ENCODE data around the gene CDC5L.

CDC5L gene

GRCh38 chr6:44456070-44456965, 68.8 kb downstream of the CDC5L start:
- DNase-seq, result peak; percentile 53

GRCh38 chr6:44456966-44457292, 69.4 kb downstream of the CDC5L start:
- no peak for DNase-seq

- DNase-seq, result no peak
Measured at GRCh38 chr6:44457596-44457995, 70.1 kb downstream of the CDC5L start.

GRCh38 chr6:44458551-44458950, 71.0 kb downstream of the CDC5L start:
- no peak for DNase-seq

DNA sequence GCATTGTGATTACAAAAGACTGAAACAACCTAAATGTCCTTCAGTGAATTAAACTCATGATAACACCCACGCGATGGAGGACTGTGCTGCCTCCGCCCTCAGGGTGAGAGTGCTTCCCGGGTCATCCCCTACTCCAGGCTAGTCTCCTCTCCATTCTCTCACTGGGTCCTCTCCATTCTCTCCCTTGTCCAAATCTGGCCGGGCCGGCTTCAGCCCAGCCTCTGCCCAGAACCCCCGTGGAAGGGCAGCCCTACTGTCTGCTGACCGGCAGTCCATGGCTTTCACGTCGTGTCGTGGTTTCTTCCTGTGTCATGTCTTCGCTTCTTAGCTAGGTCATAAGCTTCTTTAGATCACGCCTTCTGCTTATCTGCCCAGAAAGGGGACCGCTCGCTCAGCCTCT, 74.8 kb downstream of the CDC5L start:
- no peak for DNase-seq

DNA sequence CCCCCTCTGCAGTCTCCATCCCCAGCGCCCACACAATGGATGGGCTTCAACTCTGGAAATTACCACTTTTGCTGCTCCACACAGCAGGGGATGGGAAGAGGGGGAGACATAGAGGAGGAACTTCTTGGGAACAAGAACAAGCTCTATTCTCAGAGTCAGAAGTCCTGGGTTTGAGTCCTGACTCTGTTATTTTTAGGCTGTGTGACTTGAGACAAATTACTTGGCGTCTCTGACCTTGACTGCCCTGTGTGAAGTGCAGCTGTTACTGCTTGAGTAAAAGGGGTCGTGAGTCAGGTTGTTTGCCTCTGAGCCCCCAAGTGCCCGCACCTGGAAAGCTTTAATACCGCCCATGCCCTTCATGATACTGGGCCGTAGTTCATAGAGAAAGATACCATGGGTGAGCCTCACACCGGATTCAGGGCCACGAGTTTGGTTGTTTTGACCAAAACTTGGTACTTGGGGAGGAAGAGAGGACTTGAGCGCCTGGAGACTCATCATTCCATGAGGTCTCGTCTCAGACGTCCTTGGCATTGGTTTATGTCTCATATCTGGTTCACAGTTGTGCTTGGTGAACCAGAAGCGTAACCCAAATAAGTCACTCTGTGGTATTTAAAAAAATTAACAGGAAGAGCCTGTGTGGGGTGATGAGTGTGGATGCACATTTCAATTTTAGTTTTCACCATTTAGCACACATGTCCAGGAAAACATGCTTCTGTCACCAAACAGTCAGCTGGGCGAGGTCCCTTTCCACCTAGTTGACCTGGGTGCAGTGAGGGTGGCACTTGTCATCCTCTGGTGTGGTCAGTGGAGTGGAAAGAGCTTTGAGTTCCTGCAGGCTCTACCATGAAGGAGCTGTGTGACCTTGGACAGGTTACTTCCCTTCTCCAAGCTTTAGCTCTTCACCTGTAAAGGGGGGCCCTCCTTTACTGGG, 75.6 kb downstream of the CDC5L start:
- no peak for DNase-seq

DNA sequence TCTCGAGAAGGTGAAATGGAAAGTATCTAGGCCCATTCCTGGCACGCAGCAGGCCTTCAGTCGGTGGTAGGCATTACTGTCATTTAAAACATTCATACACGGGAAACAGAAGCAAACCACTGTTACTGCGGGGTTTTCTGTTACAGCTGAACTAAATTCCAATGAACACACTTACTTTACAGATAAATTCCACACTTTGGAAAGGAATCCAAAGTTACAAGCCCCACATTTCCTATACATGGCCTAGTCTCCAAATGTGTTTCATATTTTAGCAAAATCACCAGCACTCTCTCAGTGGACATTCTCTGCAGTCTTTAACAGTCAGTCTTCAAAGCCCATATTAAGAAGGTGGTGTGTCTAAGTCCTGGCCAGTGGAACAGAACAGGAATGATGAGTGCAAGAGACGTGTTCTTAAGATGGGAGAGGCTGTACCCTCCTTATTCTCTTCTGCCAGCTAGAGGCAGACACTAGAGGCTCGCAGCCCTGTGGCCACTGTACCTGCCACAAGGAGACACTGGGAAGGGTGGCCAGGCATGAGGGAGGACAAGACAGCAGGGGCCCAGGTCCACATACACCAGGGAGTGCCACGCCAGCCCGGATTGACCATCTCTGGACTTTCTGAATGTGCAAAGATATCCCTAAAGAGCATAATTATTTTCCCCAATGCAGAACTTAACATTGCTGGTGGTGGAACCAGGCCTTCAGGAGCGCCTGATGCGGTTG, 76.4 kb downstream of the CDC5L start:
- no peak for DNase-seq

DNA sequence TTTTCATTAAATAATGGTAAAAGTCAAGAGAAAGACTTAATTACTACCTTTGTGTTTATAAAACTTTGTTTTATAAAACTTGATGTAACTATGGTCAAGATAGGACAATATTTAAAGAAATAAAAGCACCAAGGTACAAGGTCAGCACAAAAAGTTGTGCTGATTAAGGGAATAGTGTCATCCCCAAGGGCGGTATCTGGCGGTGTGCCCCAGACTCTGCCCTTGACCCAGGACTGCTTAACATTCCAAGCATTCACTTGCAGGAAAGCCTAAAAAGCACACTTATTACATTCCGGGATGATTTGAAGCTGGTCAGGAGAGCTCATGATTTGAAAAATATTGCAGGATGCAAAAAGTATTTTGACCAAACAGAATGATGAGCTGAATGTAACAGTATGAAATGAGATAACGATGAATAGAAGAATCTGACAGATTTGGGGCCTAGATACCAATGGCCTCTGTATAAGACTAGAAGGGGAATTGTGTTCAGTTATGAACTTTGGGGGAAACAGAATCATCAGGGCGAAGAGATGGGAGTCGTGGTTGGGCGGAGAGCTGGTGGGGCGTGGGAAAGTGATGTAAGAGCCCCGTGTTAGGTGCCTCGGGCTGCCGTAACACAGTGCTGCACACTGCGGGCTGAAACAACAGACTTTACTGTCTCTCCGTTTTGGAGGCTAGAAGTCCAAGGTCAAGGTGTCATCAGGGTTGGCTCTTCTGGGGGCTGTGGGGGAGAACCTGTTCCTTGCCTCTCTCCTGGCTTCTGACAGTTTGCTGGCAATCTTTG, 77.2 kb downstream of the CDC5L start:
- no peak for DNase-seq

GRCh38 chr6:44466955-44467354, 79.4 kb downstream of the CDC5L start:
- DNase-seq, result no peak

DNA sequence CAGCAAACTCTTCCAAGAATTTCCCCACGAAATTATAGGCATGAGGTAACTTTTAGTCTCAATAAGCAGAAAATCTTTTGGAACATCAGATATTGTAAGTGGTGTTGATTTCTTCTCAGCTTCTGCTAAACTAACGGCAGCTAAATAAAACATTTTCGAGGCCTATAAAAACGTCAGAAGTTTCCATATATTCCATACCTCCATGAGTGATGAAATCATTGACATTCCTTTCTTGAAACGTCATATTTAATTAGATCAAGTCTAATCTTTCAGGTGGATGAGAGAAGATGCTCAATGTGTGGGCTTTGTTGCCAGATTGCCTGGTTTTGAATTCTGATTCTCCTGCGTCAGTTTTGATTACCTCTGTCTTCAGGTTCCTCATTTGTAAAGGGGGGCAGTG, 81.3 kb downstream of the CDC5L start:
- no peak for DNase-seq

DNA sequence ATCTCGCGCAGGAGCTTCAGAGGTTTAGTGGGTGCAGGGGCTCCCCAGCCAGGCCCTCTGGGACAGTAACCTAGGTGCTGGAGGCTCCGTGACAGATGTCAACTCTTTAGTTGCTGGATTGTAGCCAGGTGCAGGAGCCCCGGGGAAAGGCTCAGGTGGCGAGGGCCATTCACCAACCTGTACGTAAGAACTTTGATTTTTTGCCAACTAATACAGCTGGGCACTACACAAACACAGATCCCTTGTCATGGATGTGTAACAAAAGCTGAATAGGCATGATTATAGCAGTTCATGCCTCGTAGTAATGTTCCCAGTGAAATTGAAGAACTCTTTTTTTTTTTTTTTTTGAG, 82.6 kb downstream of the CDC5L start:
- no peak for DNase-seq

DNA sequence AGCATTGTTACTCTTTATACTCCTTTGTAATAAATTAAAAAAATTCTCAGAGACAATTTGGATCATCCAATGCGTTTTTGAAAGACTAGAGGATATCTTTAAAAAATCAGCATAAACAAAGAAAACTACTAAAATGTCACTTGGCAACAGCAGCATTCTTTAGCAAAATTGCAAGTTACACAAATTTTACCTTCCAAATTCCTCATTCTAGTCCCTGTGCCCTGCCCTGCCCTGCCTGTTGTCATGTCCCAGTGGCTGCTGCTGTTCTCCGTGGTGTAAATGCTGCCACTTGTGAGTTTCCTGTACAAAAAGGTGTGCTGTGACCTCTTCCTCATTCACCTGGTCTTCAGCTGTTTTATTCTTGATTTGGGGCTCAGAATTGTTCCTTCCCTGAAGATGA, 83.2 kb downstream of the CDC5L start:
- DNase-seq, result no peak

DNA sequence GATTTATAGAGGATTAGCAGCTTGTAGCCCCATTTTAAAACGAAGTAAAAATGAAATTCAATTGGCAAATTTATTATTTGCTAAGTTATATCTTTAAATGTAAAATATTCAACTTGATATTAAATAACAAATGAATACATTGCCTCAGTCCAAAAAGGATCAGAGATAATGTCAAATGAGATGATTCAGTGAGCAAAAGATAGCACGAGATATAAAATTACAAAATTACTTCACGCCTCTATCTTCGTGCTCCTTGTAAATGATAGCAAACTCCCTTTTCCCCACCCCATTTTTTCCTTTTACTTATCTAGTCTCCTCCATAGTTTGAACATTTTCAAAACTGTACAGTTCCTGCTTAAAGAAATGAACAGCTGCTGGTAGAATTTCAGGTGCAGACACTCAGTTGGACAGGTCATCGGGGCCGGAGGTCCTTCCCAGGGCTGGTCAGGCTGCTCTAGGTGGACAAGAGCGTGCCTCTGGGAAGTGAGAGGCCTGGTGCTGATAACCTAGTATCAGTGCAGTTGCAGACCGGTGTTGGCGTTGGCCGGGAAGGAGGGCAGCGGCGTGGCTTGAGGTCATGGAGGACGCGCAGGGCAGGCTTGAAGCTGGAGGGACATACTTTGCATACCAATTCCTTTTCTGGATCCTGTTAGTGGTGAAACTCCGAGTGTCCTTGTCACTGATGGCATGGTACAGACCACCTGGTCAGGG, 83.9 kb downstream of the CDC5L start:
- DNase-seq, result no peak

- no peak for DNase-seq
Measured at GRCh38 chr6:44472250-44472945, 84.9 kb downstream of the CDC5L start.

DNA sequence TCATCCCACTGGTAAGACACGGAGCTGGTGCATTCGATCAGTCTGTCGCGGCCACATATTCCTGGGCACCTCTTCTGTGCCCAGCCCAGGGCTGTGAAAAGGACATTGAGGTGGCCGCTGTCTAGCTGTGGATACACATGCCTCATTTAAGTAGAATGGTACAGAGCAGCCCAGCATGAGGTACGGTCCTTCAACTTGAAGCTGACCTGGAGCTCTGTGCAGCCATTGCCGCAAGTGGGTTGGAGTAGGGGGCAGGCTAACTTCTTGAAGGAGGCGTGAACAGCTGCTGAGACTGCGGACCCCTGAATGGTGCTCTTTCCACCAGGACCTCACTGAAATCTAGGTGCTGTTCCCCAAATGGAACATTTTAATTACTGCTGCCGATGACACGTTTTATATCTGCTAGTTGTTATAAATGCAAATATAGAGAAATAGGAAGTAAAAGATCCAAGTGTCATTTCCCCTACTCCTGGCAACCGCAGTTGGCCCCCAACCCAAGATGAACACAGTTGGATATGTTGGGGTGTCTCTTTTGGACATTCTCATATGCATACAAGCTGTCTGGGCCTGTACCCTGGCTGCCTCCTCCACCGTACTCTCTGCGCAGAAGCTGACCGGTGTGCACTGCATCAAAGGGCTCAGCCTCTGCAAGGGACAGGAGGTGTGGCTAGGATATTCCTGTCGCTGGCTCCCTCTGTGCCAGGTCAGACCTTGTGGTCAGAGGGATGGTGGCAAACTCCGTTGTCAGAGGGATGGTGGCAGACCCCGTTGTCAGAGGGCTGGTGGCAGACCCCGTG, 86.1 kb downstream of the CDC5L start:
- DNase-seq, result no peak

GRCh38 chr6:44474190-44474631, 86.7 kb downstream of the CDC5L start:
- no peak for DNase-seq

- no peak for DNase-seq
Measured at GRCh38 chr6:44474643-44475042, 87.1 kb downstream of the CDC5L start.

GRCh38 chr6:44475417-44475778, 87.9 kb downstream of the CDC5L start:
- no peak for DNase-seq

- peak; percentile 74 for DNase-seq
Measured at GRCh38 chr6:44475779-44476434, 88.4 kb downstream of the CDC5L start.

DNA sequence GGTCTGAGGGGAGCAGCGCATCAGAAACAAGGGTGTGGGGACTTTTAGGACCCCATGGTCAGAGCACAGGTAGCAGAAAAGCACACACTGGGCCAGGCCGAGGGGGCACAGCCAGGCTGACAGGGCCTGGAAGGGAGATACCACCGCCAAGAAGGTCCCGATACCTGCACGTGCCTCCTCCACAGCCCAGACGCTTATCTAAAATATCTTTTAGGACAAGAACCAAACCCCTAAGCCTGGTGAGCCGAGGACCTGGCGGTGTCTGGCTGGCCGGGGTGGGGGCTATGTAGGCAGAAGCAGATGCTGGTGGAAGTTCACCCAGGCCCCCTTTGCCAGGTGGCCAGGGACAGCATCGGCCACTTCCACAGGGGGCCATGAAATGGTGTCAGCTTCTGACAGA, 89.3 kb downstream of the CDC5L start:
- DNase-seq, result no peak
